GM12878 (cell line): Measurements from ENCODE around the gene TMEM161B. TPM values are rescaled to one million over a fixed set of nuclear protein-coding genes. Genes with fewer than 3 reads are reported as not detected.

ENCODE experiments used
- ATAC-seq: fragments of 200-7000 bp; cut with Tn5 transposase; 3 replicates; pipeline ENCODE4 v1.9.1; 2020; ENCODE audit warnings: mild to moderate bottlenecking, moderate library complexity
- BruUV-seq: library from RNA; stranded (reverse); fragments of 400-500 nt; replicated peaks from 2 replicates; lab custom pipeline; 2021; lab: Mats Ljungman, UMichigan
- CTCF ChIA-PET: fragments of 300-600 bp; sonication (Branson Sonifier 250); formaldehyde crosslinking; extraction: SDS; loops from one replicate; lab custom pipeline; 2021; ENCODE audit warnings: inconsistent platforms; lab: Yijun Ruan, JAX
- POLR2A ChIA-PET: fragments of 350-600 bp; formaldehyde crosslinking; extraction: SDS; loops from one replicate; lab custom pipeline; 2021; ENCODE audit warnings: inconsistent platforms; lab: Charles Lee
- RAD21 ChIA-PET: fragments of 300-600 bp; sonication (Branson Sonifier 250); formaldehyde crosslinking; loops from one replicate; lab custom pipeline; 2023; ENCODE audit warnings: antibody characterized with exemption; ENCODE audit not compliant: unreplicated experiment; lab: Charles Lee
- SMC1A ChIA-PET: fragments of 300-600 bp; sonication (Branson Sonifier 250); formaldehyde crosslinking; loops from one replicate; lab custom pipeline; 2023; ENCODE audit not compliant: unreplicated experiment, uncharacterized antibody; lab: Charles Lee
- DNase-seq: peaks from one replicate; pipeline ENCODE4 v3.0.0-alpha.2; 2011; ENCODE audit warnings: low read depth, low spot score
- FAIRE-seq: peaks from 3 replicates; lab custom pipeline; 2011; peaks lifted over from hg19 to GRCh38; lab: Jason Lieb, UNC
- H2AFZ ChIP-seq: 2 replicates; pipeline ENCODE4 v1.6.0; 2011; ENCODE audit warnings: low read depth, low read length, control low read depth; ENCODE audit not compliant: control insufficient read depth
- H3K27ac ChIP-seq: 2 replicates; pipeline ENCODE4 v1.5.1; 2011; ENCODE audit warnings: control low read depth; ENCODE audit not compliant: control insufficient read depth, insufficient read depth
- H3K27me3 ChIP-seq, 2 experiments: replicated peaks in 1 of 2; 2 replicates each; pipeline versions ENCODE4 v1.6.0 to v1.6.1; 2011; ENCODE audit warnings: low read length in 1 of 2; ENCODE audit not compliant: control insufficient read depth in 2 of 2, insufficient read depth in 2 of 2
- H3K36me3 ChIP-seq, 2 experiments: 2 replicates each; pipeline ENCODE4 v1.5.1; 2011; ENCODE audit warnings: low read length in 1 of 2; ENCODE audit not compliant: control insufficient read depth in 2 of 2, insufficient read depth in 2 of 2
- H3K4me1 ChIP-seq: 2 replicates; pipeline ENCODE4 v1.6.1; 2011; ENCODE audit warnings: mild to moderate bottlenecking, low read length, moderate library complexity, mixed read lengths; ENCODE audit not compliant: control insufficient read depth, insufficient read depth
- H3K4me2 ChIP-seq: 2 replicates; pipeline ENCODE4 v1.6.0; 2011; ENCODE audit warnings: control low read depth; ENCODE audit not compliant: control insufficient read depth, insufficient read depth
- H3K4me3 ChIP-seq: fragments of 200-600 bp; sonication (generic); 2 replicates; pipeline ENCODE4 v1.5.1; 2016
- H3K79me2 ChIP-seq: 2 replicates; pipeline ENCODE4 v1.6.0; 2011; ENCODE audit warnings: low read length; ENCODE audit not compliant: control insufficient read depth, insufficient read depth
- H3K9ac ChIP-seq: 2 replicates; pipeline ENCODE4 v1.8.0; 2011; ENCODE audit warnings: low read length, control low read depth, mixed read lengths; ENCODE audit not compliant: control insufficient read depth, insufficient read depth
- H3K9me3 ChIP-seq: replicated peaks from 3 replicates; pipeline ENCODE4 v1.5.1; 2011; ENCODE audit warnings: mild to moderate bottlenecking, low read length; ENCODE audit not compliant: control insufficient read depth, insufficient read depth
- H4K20me1 ChIP-seq: 2 replicates; pipeline ENCODE4 v1.6.0; 2011; ENCODE audit not compliant: control insufficient read depth, insufficient read depth
- BHLHE40 ChIP-seq, 2 experiments: fragments of 450-650 bp in 1 of 2; IDR thresholded peaks; 2 replicates each; pipeline ENCODE4 v1.6.1; 2011 to 2017; ENCODE audit warnings: low read depth in 2 of 2, borderline replicate concordance in 1 of 2, improper control_type of control experiment in 1 of 2, low read length in 1 of 2, mild to moderate bottlenecking in 1 of 2
- CBFB ChIP-seq: IDR thresholded peaks from 2 replicates; pipeline ENCODE4 v1.6.1; 2016; ENCODE audit warnings: antibody characterized with exemption, low read depth
- EP300 ChIP-seq, 2 experiments: fragments of 150-350 bp in 1 of 2; IDR thresholded peaks; 2 replicates each; pipeline ENCODE4 v1.6.1; 2011 to 2012; ENCODE audit warnings: low read depth in 2 of 2, low read length in 2 of 2, borderline replicate concordance in 1 of 2, improper control_type of control experiment in 1 of 2, inconsistent platforms in 1 of 2; ENCODE audit not compliant: control insufficient read depth in 1 of 2
- KAT2A ChIP-seq: conservative IDR thresholded peaks from 2 replicates; pipeline ENCODE4 v1.6.1; 2011; ENCODE audit warnings: low read depth, low read length; ENCODE audit not compliant: control insufficient read depth
- KLF5 ChIP-seq: fragments of 450-650 bp; IDR thresholded peaks from 2 replicates; pipeline ENCODE4 v1.6.1; 2014; ENCODE audit warnings: mild to moderate bottlenecking; ENCODE audit not compliant: partially characterized antibody
- MEF2B ChIP-seq: fragments of 450-650 bp; IDR thresholded peaks from 2 replicates; pipeline ENCODE4 v1.6.1; 2018; ENCODE audit warnings: mild to moderate bottlenecking, moderate library complexity; ENCODE audit not compliant: partially characterized antibody, poor library complexity, severe bottlenecking
- NFYB ChIP-seq: IDR thresholded peaks from 2 replicates; pipeline ENCODE4 v1.6.1; 2011; ENCODE audit warnings: low read depth, mild to moderate bottlenecking, low read length, improper control_type of control experiment, moderate library complexity; ENCODE audit not compliant: insufficient read depth
- NR2C1 ChIP-seq: fragments of 450-650 bp; IDR thresholded peaks from 2 replicates; pipeline ENCODE4 v1.6.1; 2017; ENCODE audit warnings: antibody characterized with exemption, mild to moderate bottlenecking, moderate library complexity
- NRF1 ChIP-seq: conservative IDR thresholded peaks from 2 replicates; pipeline ENCODE4 v1.6.1; 2011; ENCODE audit warnings: mild to moderate bottlenecking, low read depth, low read length, improper control_type of control experiment
- SIX5 ChIP-seq: IDR thresholded peaks from 2 replicates; pipeline ENCODE4 v1.6.1; 2011; ENCODE audit warnings: mild to moderate bottlenecking, low read depth, low read length, moderate library complexity; ENCODE audit not compliant: severe bottlenecking
- SMARCA5 ChIP-seq: fragments of 450-650 bp; IDR thresholded peaks from 2 replicates; pipeline ENCODE4 v1.6.1; 2017; ENCODE audit warnings: mild to moderate bottlenecking
- STAT3 ChIP-seq: IDR thresholded peaks from 2 replicates; pipeline ENCODE4 v1.6.1; 2011; ENCODE audit warnings: low read depth, low read length, improper control_type of control experiment
- TAF1 ChIP-seq: IDR thresholded peaks from 2 replicates; pipeline ENCODE4 v1.6.1; 2011; ENCODE audit warnings: mild to moderate bottlenecking, low read depth, low read length, borderline replicate concordance
- TARDBP ChIP-seq: IDR thresholded peaks from 2 replicates; pipeline ENCODE4 v1.6.1; 2016; ENCODE audit warnings: borderline replicate concordance
- TCF7 ChIP-seq: IDR thresholded peaks from 2 replicates; pipeline ENCODE4 v1.6.1; 2014; ENCODE audit warnings: antibody characterized with exemption, borderline replicate concordance
- ZNF622 ChIP-seq: fragments of 450-650 bp; IDR thresholded peaks from 2 replicates; pipeline ENCODE4 v1.6.1; 2017; ENCODE audit warnings: mild to moderate bottlenecking, inconsistent platforms
- ZSCAN29 ChIP-seq: fragments of 450-650 bp; IDR thresholded peaks from 2 replicates; pipeline ENCODE4 v1.6.1; 2017; ENCODE audit warnings: mild to moderate bottlenecking, moderate library complexity
- whole genome bisulfite sequencing: methylation state at CpG from one replicate; pipeline ENCODE4 v1.1.6; 2016; ENCODE audit warnings: low lambda C conversion rate; ENCODE audit not compliant: insufficient replicate concordance, insufficient coverage; ENCODE audit errors: missing lambda C conversion rate; 5-methylcytosine and 5-hydroxymethylcytosine counted together
- in situ Hi-C: fragments of 300-500 bp; cut with MboI; formaldehyde crosslinking; loops from 9 replicates; pipeline ENCODE4 v1.14.3; 2018; ENCODE audit warnings: mixed read lengths
- intact Hi-C: fragments of 100-400 bp; cut with micrococcal nuclease; formaldehyde crosslinking; loops from one replicate; pipeline ENCODE4 v1.14.2; 2022; ENCODE audit not compliant: unreplicated experiment
- polyA plus RNA-seq, 11 experiments: library from polyadenylated mRNA; depleted of rRNA in 4 of 11; unstranded in 6 of 11; stranded (reverse) in 5 of 11; fragments of >200 nt; fragmentation: Nextera tagmentation in 4 of 11; fragmentation: Illumina TruSeq in 1 of 11; extraction: Ambion mirVana in 4 of 11; extraction: Trizol in 1 of 11; gene quantifications; 1 replicate in 1 of 11; 2 replicates in 10 of 11; pipeline versions ENCODE4 v1.2.1 to v1.2.3, GENCODE V29; 2011 to 2016; ENCODE audit warnings: inconsistent platforms in 2 of 11, missing spikeins in 2 of 11, low read depth in 1 of 11
- total RNA-seq, 4 experiments: library from RNA; depleted of rRNA in 3 of 4; stranded (reverse); fragments of >200 nt in 3 of 4; fragmentation: Illumina TruSeq in 1 of 4; extraction: Trizol in 1 of 4; gene quantifications; 2 replicates each; pipeline versions ENCODE4 v1.2.1 to v1.2.3, GENCODE V29; 2013 to 2021
- TF ChIP-seq, protein P1 (sequence below): IDR thresholded peaks from 2 replicates; pipeline ENCODE4 v1.6.1; 2012; ENCODE audit warnings: mild to moderate bottlenecking, low read depth, low read length

TMEM161B gene
- total and polyA plus RNA-seq, 10 of the 15 experiments (the other 5 are each of a cell fraction or from before 2014, with no cell fraction given): 13.8 to 38.9 (median 25.0) TPM

DNA sequence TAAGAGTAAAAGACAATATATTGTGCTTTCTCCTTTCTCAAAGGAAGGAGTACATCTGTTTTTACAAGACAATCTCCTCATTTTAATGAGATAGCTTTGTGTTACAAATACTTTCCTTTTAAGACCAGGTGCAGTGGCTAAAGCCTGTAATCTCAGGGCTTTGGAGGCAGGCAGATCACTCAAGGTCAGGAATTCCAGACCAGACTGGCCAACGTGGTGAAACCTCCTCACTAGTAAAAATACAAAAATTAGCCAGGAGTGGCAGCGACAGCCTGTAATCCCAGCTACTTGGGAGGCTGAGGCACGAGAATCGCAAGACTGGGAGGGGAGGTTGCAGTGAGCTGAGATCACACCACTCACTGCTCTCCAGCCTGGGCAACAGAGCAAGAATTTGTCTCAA, 11.8 kb downstream of the TMEM161B start:
- DNase-seq: no peak
- no peak overlapping the region for H3K27ac ChIP-seq
- H3K9ac ChIP-seq: no peak overlapping the region
- no peaks in the 10 kb centered on the region for H4K20me1 ChIP-seq
- TF ChIP-seq KAT2A: no peak
- TF ChIP-seq NFYB: no peak
- no peak for TF ChIP-seq SIX5
- TF ChIP-seq EP300 (IDR thresholded peaks at IDR 0.05; ENCODE audit: borderline replicate concordance in 1 of 2, control insufficient read depth in 1 of 2, low read depth in 2 of 2, low read length in 2 of 2): no peak
- TF ChIP-seq MEF2B: no peak
- TF ChIP-seq, protein P1, sequence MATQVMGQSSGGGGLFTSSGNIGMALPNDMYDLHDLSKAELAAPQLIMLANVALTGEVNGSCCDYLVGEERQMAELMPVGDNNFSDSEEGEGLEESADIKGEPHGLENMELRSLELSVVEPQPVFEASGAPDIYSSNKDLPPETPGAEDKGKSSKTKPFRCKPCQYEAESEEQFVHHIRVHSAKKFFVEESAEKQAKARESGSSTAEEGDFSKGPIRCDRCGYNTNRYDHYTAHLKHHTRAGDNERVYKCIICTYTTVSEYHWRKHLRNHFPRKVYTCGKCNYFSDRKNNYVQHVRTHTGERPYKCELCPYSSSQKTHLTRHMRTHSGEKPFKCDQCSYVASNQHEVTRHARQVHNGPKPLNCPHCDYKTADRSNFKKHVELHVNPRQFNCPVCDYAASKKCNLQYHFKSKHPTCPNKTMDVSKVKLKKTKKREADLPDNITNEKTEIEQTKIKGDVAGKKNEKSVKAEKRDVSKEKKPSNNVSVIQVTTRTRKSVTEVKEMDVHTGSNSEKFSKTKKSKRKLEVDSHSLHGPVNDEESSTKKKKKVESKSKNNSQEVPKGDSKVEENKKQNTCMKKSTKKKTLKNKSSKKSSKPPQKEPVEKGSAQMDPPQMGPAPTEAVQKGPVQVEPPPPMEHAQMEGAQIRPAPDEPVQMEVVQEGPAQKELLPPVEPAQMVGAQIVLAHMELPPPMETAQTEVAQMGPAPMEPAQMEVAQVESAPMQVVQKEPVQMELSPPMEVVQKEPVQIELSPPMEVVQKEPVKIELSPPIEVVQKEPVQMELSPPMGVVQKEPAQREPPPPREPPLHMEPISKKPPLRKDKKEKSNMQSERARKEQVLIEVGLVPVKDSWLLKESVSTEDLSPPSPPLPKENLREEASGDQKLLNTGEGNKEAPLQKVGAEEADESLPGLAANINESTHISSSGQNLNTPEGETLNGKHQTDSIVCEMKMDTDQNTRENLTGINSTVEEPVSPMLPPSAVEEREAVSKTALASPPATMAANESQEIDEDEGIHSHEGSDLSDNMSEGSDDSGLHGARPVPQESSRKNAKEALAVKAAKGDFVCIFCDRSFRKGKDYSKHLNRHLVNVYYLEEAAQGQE: no peak
- TF ChIP-seq NRF1: no peak
- TF ChIP-seq ZSCAN29: no peak
- TF ChIP-seq KLF5: no peak
- TF ChIP-seq SMARCA5: no peak
- TF ChIP-seq TCF7: no peak
- no peak for TF ChIP-seq TARDBP
- no peak for TF ChIP-seq CBFB
- no peak for TF ChIP-seq NR2C1
- TF ChIP-seq TAF1: no peak
- no peak for TF ChIP-seq STAT3
- no peak for TF ChIP-seq ZNF622
- no peak for TF ChIP-seq BHLHE40 (IDR thresholded peaks at IDR 0.05; ENCODE audit: borderline replicate concordance in 1 of 2, low read depth in 2 of 2, low read length in 1 of 2)
- TF ChIP-seq, all 136 proteins: peak for 0
- Histone ChIP-seq H3K4me2 (no peak overlapping the region), H2AFZ (no peak overlapping the region), H3K36me3 (peaks cover 0 to 6% of the 10 kb centered on the region in 2 experiments; a peak in 1 of 4 replicates), H3K4me1 (no peaks in the 10 kb centered on the region), H3K79me2 (peaks cover 66% of the 10 kb centered on the region), H3K9me3 (no peaks in the 10 kb centered on the region), H3K4me3 (no peak overlapping the region), H3K27me3 (no peaks in the 10 kb centered on the region)
- ChIA-PET RAD21 (no interaction called here), CTCF (interaction anchor here (0.8 to 0.9 kb wide), 3 partner anchors 9 to 30 kb away, joined by 3 to 4 read pairs (median 3); no protein-coding TSS in a partner anchor), SMC1A (interaction anchor here (0.8 to 3.6 kb wide), 5 partner anchors 10 to 59 kb away, joined by 3 to 12 read pairs (median 4); no protein-coding TSS in a partner anchor), POLR2A (no interaction called here)
- WGBS: 81% methylated on average over 4 of the region's 4 CpGs
- ATAC-seq (no peak), FAIRE-seq (no peak)
- no TSS peak for BruUV-seq
- in situ Hi-C loops (no loop called here), intact Hi-C loops (no loop called here)
